Femur (tissue), 1 donor: Measurements from ENCODE around the gene FBXO33.
"Not testable (repeated sequence)": the region's sequence is repeated elsewhere in the genome, so short reads cannot be mapped to it uniquely, and the experiment has no call there.

Experiments
- DNase-seq: peaks from one replicate; pipeline ENCODE4 v3.0.0-alpha.2; 2017

Gene FBXO33

DNA sequence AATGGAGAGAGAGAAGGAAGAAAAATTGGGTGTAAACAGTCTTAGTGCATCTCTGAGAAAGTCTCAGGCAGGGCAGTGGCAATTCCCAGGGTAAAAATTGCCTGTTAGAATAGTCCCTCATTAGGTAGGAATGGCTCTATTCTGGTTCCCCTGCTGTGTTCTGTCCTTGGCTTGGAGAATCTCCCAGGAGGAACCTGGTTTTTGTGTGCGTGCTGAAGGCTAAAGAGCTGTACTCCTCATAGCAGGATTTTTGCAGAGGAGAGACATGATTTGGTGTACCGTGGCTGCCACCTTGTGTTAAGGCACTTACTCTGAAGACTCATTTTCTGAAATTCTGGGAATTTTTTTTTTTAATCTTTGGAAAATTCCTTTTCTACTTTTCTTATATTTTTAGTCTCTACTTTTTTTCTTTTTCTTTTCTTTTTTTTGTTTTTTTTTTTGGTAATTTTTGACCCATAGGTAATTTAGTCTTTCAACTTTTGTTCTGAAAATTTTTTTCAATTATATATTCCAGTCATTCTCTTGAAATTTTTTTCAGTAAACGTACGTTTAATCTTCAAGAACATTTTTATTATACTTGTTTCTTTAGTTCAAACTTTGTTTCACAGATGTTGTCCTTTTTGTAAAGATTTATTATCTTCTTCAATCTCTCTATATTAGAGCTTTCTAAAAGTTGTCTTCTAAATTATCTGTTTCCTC, 63.8 kb downstream of the FBXO33 start:
- peak; percentile 64 for DNase-seq

DNA sequence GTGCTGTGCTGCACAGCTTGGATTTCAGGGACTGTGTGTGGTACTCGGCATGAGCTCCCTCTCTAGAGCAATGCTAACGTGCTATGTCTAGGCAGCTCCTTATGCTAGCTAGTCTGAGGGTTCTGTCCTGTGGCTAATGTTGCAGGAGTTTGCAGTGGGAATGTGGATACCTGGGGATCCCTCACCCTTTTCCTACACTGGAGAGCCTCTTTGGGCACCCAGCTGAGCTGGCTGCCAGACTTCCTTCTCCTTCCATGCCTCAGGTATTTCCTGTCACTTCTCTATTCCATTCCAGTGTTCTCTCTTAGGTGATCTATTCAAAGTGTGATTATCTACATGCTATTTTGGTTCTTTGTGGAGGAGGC, 64.9 kb downstream of the FBXO33 start:
- DNase-seq: no peak

DNA sequence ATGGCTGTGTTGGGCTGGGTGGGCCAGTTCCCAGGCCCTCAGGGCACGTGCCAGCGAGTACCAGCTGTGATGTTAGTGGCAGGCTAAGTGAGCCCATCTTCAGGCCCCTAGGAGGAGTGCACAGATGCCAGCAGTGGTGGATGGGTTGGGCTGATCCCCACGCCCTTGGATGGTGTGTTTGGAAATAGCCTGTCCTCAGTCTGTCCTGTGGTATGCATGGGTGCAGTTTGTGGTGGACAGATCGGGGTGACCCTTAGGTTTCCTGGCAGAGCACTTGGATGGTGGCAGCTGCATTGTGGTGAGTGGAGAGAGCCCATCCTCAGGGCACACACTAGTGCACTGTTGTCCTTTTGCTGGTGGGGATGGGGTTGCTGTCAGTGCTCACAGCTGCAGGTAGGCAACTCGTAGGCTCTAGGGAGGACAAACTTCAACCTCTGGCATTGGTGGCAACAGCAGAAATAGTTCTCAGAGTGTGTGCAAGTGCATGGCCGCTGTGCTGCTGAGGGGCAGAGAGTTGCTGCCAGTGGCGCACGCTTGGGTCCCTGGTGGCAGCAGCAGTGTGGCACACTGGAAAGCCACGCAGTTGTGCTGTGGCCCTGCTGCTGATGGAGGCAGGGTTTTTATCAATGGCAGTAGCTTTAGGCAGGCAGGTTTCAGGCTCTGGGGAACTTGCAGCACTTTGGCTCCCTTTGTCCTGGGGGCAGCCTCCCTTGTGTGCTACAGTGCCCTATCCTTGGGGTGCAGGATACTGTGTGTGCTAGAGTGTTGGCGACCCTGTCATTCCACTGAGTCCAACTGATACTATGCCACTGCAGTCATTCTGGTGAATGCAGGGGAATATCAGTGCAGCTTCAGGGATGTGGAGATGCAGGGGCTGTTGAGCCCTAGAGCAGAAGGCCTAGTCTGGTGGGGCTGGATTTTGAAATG, 65.5 kb downstream of the FBXO33 start:
- DNase-seq: no peak

DNA sequence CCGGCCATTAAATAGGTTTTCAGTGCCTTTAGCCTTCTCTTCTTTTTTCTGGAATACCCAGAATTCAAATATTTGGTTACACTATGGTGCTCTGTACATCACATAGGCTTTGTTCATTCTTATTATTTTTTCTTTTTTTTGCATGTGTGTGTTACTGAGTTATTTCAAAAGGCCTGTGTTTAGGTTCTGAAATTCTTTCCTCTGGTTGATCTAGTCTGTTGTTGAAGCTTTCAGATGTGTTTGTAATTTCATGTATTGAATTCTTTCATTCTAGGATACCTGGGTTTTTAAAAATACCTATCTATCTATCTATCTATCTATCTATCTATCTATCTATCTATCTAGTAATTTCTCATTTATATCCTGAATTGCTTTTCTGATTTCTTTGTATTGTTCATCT, 66.9 kb downstream of the FBXO33 start:
- DNase-seq: no peak

DNA sequence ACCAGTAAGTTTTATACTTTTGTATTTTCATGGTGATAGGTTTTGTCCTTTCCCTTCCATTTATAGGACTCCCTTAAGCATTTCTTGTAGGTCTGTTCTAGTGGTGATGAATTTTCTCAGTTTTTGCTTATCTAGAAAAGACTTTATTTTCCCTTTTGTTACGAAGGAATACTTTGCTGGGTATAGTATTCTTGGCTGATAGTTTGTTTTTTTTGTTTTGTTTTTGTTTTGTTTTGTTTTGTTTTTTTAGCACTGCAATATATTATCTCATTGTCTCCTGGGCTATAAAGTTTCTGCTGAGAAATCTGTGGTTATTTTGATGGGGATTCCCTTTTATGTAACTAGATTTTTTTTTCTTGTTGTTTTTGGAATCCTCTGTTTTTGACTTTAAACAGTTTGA, 67.7 kb downstream of the FBXO33 start:
- DNase-seq: no peak

DNA sequence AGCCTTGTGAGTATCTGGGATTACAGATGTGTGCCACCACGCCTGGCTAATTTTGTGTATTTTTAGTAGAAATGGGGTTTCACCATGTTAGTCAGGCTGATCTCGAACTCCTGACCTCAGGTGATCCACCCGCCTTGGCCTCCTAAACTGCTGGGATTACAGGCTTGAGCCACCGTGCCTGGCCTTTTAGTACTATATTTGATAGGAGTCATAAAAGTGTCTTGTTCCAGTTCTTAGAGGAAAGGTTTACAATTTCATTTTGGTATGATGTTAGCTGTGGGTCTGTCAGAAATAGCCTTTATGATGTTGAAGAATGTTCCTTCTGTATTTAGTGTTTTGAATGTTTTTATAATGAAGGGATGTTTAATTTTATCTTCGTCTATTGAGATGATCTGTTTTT, 70.7 kb downstream of the FBXO33 start:
- not testable (repeated sequence) for DNase-seq

DNA sequence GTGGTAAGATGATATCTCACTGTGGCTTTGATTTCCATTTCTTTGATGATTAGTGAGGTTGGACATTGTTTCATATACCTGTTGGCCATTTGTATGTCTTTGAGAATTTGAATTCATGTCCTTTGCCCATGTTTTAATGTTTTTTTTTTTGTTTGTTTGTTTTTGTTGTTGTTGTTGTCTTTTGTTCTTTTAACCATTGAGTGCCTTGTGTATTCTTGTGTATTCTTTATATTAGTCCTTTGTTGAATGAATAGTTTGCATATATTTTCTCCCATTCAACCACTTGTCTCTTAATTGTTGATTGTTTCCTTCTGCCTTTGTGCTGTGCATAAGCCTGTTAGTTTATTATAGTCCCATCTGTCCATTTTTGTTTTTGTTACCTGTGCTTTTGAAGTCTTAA, 71.9 kb downstream of the FBXO33 start:
- no peak for DNase-seq

DNA sequence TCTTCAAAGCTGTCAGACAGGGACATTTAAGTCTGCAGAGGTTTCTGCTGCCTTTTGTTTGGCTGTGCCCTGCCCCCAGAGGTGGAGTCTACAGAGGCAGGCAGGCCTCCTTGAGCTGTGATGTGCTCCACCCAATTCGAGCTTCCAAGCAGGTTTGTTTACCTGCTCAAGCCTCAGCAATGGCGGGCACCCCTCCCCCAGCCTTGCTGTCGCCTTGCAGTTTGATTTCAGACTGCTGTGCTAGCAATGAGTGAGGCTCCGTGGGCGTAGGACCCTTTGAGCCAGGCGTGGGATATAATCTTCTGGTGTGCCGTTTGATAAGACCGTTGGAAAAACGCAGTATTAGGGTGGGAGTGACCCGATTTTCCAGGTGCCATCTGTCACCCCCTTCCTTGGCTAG, 73.2 kb downstream of the FBXO33 start:
- DNase-seq: not testable (repeated sequence)

DNA sequence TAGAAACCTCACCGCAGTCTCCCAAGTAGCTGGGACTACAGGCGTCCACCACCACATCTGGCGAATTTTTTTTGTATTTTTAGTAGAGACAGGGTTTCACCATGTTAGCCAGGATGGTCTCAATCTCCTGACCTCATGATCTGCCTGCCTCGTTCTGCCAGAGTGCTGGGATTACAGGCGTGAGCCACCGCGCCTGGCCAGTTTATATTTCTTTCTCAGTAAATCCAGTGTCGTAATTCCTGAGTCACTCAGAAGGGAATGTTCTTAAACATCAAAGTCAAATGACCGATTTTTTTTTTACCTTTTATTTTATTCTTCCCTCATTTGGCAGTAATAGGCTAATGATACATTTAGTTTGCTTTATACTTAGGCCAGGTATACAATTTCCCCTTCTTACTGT, 80.5 kb downstream of the FBXO33 start:
- no peak for DNase-seq

DNA sequence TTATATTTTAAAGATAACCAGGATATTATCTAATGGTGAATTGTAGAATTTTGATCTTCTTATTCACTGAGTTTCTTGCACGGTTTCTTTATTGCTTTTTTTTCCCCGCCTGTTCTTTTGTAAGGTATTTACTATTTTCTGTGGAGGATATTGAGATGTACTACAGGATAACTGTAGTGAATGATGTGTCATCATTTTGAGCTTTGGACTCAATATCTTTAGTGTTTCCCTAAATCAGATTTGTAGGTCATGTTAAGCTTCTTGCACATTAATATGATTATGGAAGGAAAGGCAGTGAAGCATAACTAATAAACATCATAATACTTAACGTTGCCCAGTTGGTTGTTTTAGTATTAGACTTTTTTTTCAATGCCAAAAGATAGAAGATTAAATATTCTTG, 81.4 kb downstream of the FBXO33 start:
- no peak for DNase-seq
